Activated naive CD4-positive, alpha-beta T cell treated with anti-CD3 and anti-CD28 coated beads, Interleukin-2, amount 50 U/mL, for 24 hours (primary cell): ENCODE results near the gene ARNT2.
"Not testable (repeated sequence)": the region's sequence is repeated elsewhere in the genome, so short reads cannot be mapped to it uniquely, and the experiment has no call there.

Source experiments
- H3K27ac Mint-ChIP-seq: one replicate; pipeline ENCODE4 v1.8.0; 2021; ENCODE audit warnings: mild to moderate bottlenecking, mixed read lengths
- H3K27me3 Mint-ChIP-seq: one replicate; pipeline ENCODE4 v1.8.0; 2021; ENCODE audit warnings: mixed read lengths
- H3K36me3 Mint-ChIP-seq: one replicate; pipeline ENCODE4 v1.8.0; 2021; ENCODE audit warnings: mixed read lengths
- H3K4me1 Mint-ChIP-seq: one replicate; pipeline ENCODE4 v1.8.0; 2021; ENCODE audit warnings: mixed read lengths
- H3K4me3 Mint-ChIP-seq: one replicate; pipeline ENCODE4 v1.8.0; 2021; ENCODE audit warnings: mild to moderate bottlenecking, mixed read lengths
- H3K9me3 Mint-ChIP-seq: one replicate; pipeline ENCODE4 v1.8.0; 2021; ENCODE audit warnings: mixed read lengths

The ARNT2 gene

GRCh38 chr15:80637747-80638146 lies 233.6 kb downstream of the ARNT2 start:
- Mint-ChIP-seq H3K27ac (no peak overlapping the region), H3K27me3 (peaks cover 3% of the 10 kb centered on the region), H3K4me1 (no peaks in the 10 kb centered on the region), H3K4me3 (no peak overlapping the region), H3K36me3 (no peaks in the 10 kb centered on the region), H3K9me3 (no peaks in the 10 kb centered on the region)

- Mint-ChIP-seq H3K4me3 (no peak overlapping the region), H3K27me3 (peaks cover 3% of the 10 kb centered on the region), H3K36me3 (no peaks in the 10 kb centered on the region), H3K4me1 (no peaks in the 10 kb centered on the region), H3K27ac (no peak overlapping the region), H3K9me3 (no peaks in the 10 kb centered on the region)
Observed at GRCh38 chr15:80638553-80639167, 234.5 kb downstream of the ARNT2 start.

- H3K27ac Mint-ChIP-seq, result no peak overlapping the region
- H3K4me1 Mint-ChIP-seq, result no peaks in the 10 kb centered on the region
- H3K36me3 Mint-ChIP-seq, result no peaks in the 10 kb centered on the region
- no peaks in the 10 kb centered on the region for H3K9me3 Mint-ChIP-seq
- H3K4me3 Mint-ChIP-seq, result no peak overlapping the region
- H3K27me3 Mint-ChIP-seq, result peaks cover 3% of the 10 kb centered on the region
Observed at GRCh38 chr15:80639168-80639555, 235.0 kb downstream of the ARNT2 start.

GRCh38 chr15:80640531-80641121 lies 236.4 kb downstream of the ARNT2 start:
- Mint-ChIP-seq H3K36me3 (no peaks in the 10 kb centered on the region), H3K4me1 (no peaks in the 10 kb centered on the region), H3K4me3 (no peak overlapping the region), H3K27ac (no peak overlapping the region), H3K9me3 (no peaks in the 10 kb centered on the region), H3K27me3 (no peaks in the 10 kb centered on the region)

GRCh38 chr15:80641384-80641783 lies 237.2 kb downstream of the ARNT2 start:
- Mint-ChIP-seq H3K9me3 (no peaks in the 10 kb centered on the region), H3K4me3 (no peak overlapping the region), H3K27me3 (no peaks in the 10 kb centered on the region), H3K4me1 (no peaks in the 10 kb centered on the region), H3K27ac (no peak overlapping the region), H3K36me3 (no peaks in the 10 kb centered on the region)

- no peak overlapping the region for H3K4me3 Mint-ChIP-seq
- no peak overlapping the region for H3K27ac Mint-ChIP-seq
- no peaks in the 10 kb centered on the region for H3K36me3 Mint-ChIP-seq
- no peaks in the 10 kb centered on the region for H3K4me1 Mint-ChIP-seq
- H3K9me3 Mint-ChIP-seq, result no peaks in the 10 kb centered on the region
- H3K27me3 Mint-ChIP-seq, result no peaks in the 10 kb centered on the region
Observed at GRCh38 chr15:80643431-80643951, 239.3 kb downstream of the ARNT2 start.

- Mint-ChIP-seq H3K4me3 (no peak overlapping the region), H3K27ac (no peak overlapping the region), H3K36me3 (no peaks in the 10 kb centered on the region), H3K9me3 (no peaks in the 10 kb centered on the region), H3K27me3 (no peaks in the 10 kb centered on the region), H3K4me1 (no peaks in the 10 kb centered on the region)
Observed at GRCh38 chr15:80645494-80646065, 241.4 kb downstream of the ARNT2 start.

GRCh38 chr15:80647424-80647823 lies 243.2 kb downstream of the ARNT2 start:
- H3K36me3 Mint-ChIP-seq, H3K4me3 Mint-ChIP-seq, H3K4me1 Mint-ChIP-seq, H3K27ac Mint-ChIP-seq, H3K27me3 Mint-ChIP-seq, H3K9me3 Mint-ChIP-seq: not testable (repeated sequence)
